BLaER1 treated with 17β-estradiol and CSF1 and Interleukin-3, amounts not matched to agents 10 nM and 100 nM (cell line): Measurements from ENCODE around the gene XIAP.

Experiments used
- H3K27ac ChIP-seq, 11 experiments: shearing (Covaris generic); formaldehyde crosslinking; 2 replicates each; pipeline ENCODE4 v1.8.1; 2022
- H3K27me3 ChIP-seq, 11 experiments: shearing (Covaris generic); formaldehyde crosslinking; 2 replicates each; pipeline ENCODE4 v1.8.1; 2022
- H3K36me3 ChIP-seq, 11 experiments: shearing (Covaris generic); formaldehyde crosslinking; 2 replicates each; pipeline ENCODE4 v1.8.1; 2022
- H3K4me1 ChIP-seq, 10 experiments: shearing (Covaris generic); formaldehyde crosslinking; 2 replicates each; pipeline ENCODE4 v1.8.1; 2022
- H3K4me2 ChIP-seq, 11 experiments: shearing (Covaris generic); formaldehyde crosslinking; 2 replicates each; pipeline ENCODE4 v1.8.1; 2022
- H3K4me3 ChIP-seq, 10 experiments: shearing (Covaris generic); formaldehyde crosslinking; 2 replicates each; pipeline ENCODE4 v1.8.1; 2022
- H3K9ac ChIP-seq, 11 experiments: shearing (Covaris generic); formaldehyde crosslinking; 2 replicates each; pipeline ENCODE4 v1.8.1; 2022
- H3K9me3 ChIP-seq, 11 experiments: shearing (Covaris generic); formaldehyde crosslinking; replicated peaks in 1 of 11; 2 replicates each; pipeline ENCODE4 v1.8.1; 2022
- H4K20me1 ChIP-seq, 11 experiments: shearing (Covaris generic); formaldehyde crosslinking; 2 replicates each; pipeline ENCODE4 v1.8.1; 2022
- Cebpa-rat ChIP-seq, 11 experiments: shearing (Covaris generic); IDR thresholded peaks; 2 replicates each; pipeline ENCODE4 v1.8.1; 2022

XIAP gene

GRCh38 chrX:123959281-123960063 is 99.6 kb downstream of the XIAP start:
- Histone ChIP-seq H3K4me1 (peaks cover 0 to 5% (median 0%) of the 10 kb centered on the region in 10 experiments; a peak in 6 of 20 replicates), H4K20me1 (peaks cover 3 to 13% (median 10%) of the 10 kb centered on the region in 11 experiments; a peak in 16 of 22 replicates), H3K4me2 (peak overlapping the region; percentile 55 to 84 (median 79)), H3K27ac (peak overlapping the region; percentile 85 to 98 (median 93)), H3K36me3 (no peaks in the 10 kb centered on the region), H3K9me3 (peaks cover 7 to 20% (median 15%) of the 10 kb centered on the region in 11 experiments; a peak in 13 of 22 replicates), H3K27me3 (peaks cover 0 to 12% (median 3%) of the 10 kb centered on the region in 11 experiments; a peak in 2 of 22 replicates), H3K4me3 (peak overlapping the region; percentile 57 to 82 (median 74)), H3K9ac (peak overlapping the region; percentile 88 to 100 (median 98))
- no peak for TF ChIP-seq Cebpa-rat (IDR thresholded peaks at IDR 0.05)

- H3K4me3 ChIP-seq = peak overlapping the region; percentile 61 to 82 (median 77)
- peaks cover 7 to 20% (median 15%) of the 10 kb centered on the region in 11 experiments; a peak in 13 of 22 replicates for H3K9me3 ChIP-seq
- peak overlapping the region; percentile 98 to 100 (median 99) for H3K9ac ChIP-seq
- TF ChIP-seq Cebpa-rat (IDR thresholded peaks at IDR 0.05) = no peak
- H3K4me2 ChIP-seq = peak overlapping the region in 10 of 11 experiments; percentile 14 to 55 (median 44); a peak in 19 of 22 replicates
- H3K36me3 ChIP-seq = peaks cover 0 to 5% (median 0%) of the 10 kb centered on the region in 11 experiments; a peak in 3 of 22 replicates
- H3K4me1 ChIP-seq = peaks cover 8 to 18% (median 13%) of the 10 kb centered on the region in 10 experiments; a peak in 16 of 20 replicates
- H3K27ac ChIP-seq = peak overlapping the region; percentile 97 to 100 (median 99)
- peaks cover 0 to 13% (median 4%) of the 10 kb centered on the region in 11 experiments; a peak in 3 of 22 replicates for H3K27me3 ChIP-seq
- peaks cover 10 to 28% (median 25%) of the 10 kb centered on the region in 11 experiments; a peak in 20 of 22 replicates for H4K20me1 ChIP-seq
Measured at GRCh38 chrX:123960956-123961267, 101.1 kb downstream of the XIAP start.

- no peak for TF ChIP-seq Cebpa-rat (IDR thresholded peaks at IDR 0.05)
- peak within 1 kb of the TSS; percentile 98 to 100 (median 99) for H3K9ac ChIP-seq
- H3K27me3 ChIP-seq = peaks cover 0 to 13% (median 4%) of the 10 kb centered on the region in 11 experiments; a peak in 3 of 22 replicates
- peak within 1 kb of the TSS; percentile 61 to 82 (median 77) for H3K4me3 ChIP-seq
- H3K27ac ChIP-seq = peak within 1 kb of the TSS; percentile 97 to 100 (median 99)
- H3K9me3 ChIP-seq = peaks cover 7 to 20% (median 15%) of the 10 kb centered on the region in 11 experiments; a peak in 13 of 22 replicates
- H3K4me2 ChIP-seq = peak within 1 kb of the TSS; percentile 14 to 81 (median 54); a peak in 21 of 22 replicates
- peaks cover 0 to 5% (median 0%) of the 10 kb centered on the region in 11 experiments; a peak in 3 of 22 replicates for H3K36me3 ChIP-seq
- peaks cover 8 to 18% (median 16%) of the 10 kb centered on the region in 10 experiments; a peak in 16 of 20 replicates for H3K4me1 ChIP-seq
- peaks cover 15 to 33% (median 30%) of the 10 kb centered on the region in 11 experiments; a peak in 20 of 22 replicates for H4K20me1 ChIP-seq
Measured at GRCh38 chrX:123961268-123962005, 101.6 kb downstream of the XIAP start, which contains the start of gene STAG2. Gene STAG2, plus strand, starts transcription at chrX:123961706. Its CDS starts 60,922 bp downstream, at chrX:124022628.

- Histone ChIP-seq H4K20me1 (peaks cover 21 to 39% (median 36%) of the 10 kb centered on the region in 11 experiments; a peak in 20 of 22 replicates), H3K4me2 (peak overlapping the region; percentile 3 to 81 (median 53); a peak in 18 of 22 replicates), H3K4me3 (peak overlapping the region; percentile 61 to 82 (median 76)), H3K27ac (peak overlapping the region; percentile 94 to 100 (median 99)), H3K9me3 (peaks cover 7 to 20% (median 15%) of the 10 kb centered on the region in 11 experiments; a peak in 13 of 22 replicates), H3K36me3 (peaks cover 0 to 5% (median 0%) of the 10 kb centered on the region in 11 experiments; a peak in 3 of 22 replicates), H3K9ac (peak overlapping the region; percentile 93 to 100 (median 99)), H3K27me3 (peaks cover 0 to 13% (median 4%) of the 10 kb centered on the region in 11 experiments; a peak in 3 of 22 replicates), H3K4me1 (peaks cover 8 to 23% (median 16%) of the 10 kb centered on the region in 10 experiments; a peak in 16 of 20 replicates)
- TF ChIP-seq Cebpa-rat (IDR thresholded peaks at IDR 0.05) = no peak
Measured at GRCh38 chrX:123962006-123962467, 102.2 kb downstream of the XIAP start.

- Histone ChIP-seq H3K4me1 (peaks cover 8 to 30% (median 16%) of the 10 kb centered on the region in 10 experiments; a peak in 16 of 20 replicates), H3K4me2 (peak overlapping the region; percentile 35 to 82 (median 62); a peak in 21 of 22 replicates), H3K9me3 (peaks cover 7 to 20% (median 15%) of the 10 kb centered on the region in 11 experiments; a peak in 13 of 22 replicates), H3K27ac (peak overlapping the region; percentile 94 to 100 (median 99)), H3K36me3 (peaks cover 0 to 5% (median 0%) of the 10 kb centered on the region in 11 experiments; a peak in 4 of 22 replicates), H3K27me3 (peaks cover 0 to 13% (median 2%) of the 10 kb centered on the region in 11 experiments; a peak in 4 of 22 replicates), H4K20me1 (peaks cover 29 to 47% (median 45%) of the 10 kb centered on the region in 11 experiments; a peak in 21 of 22 replicates), H3K9ac (peak overlapping the region; percentile 93 to 100 (median 99)), H3K4me3 (peak overlapping the region; percentile 61 to 82 (median 76))
- 0 out of 22 replicates have a peak, but pooled peaks of 2 of the 11 experiments have one; percentile 7 to 39 for TF ChIP-seq Cebpa-rat (IDR thresholded peaks at IDR 0.05)
Measured at GRCh38 chrX:123962794-123963373, 103.0 kb downstream of the XIAP start.
